ENCODE measurements around the gene ARRB1.

The ARRB1 gene

GRCh38 chr11:75244052-75244814 is 107.2 kb downstream of the ARRB1 start:
- no peak for DNase-seq

- no peak for DNase-seq
These were observed 108.5 kb downstream of the ARRB1 start for GRCh38 chr11:75242722-75243600.

GRCh38 chr11:75241906-75242644 is 109.4 kb downstream of the ARRB1 start:
- no peak for DNase-seq

- DNase-seq, result no peak
These were observed 110.2 kb downstream of the ARRB1 start for GRCh38 chr11:75241036-75241905.

- DNase-seq, result no peak
These were observed 111.0 kb downstream of the ARRB1 start, which contains the start of gene TPBGL for GRCh38 chr11:75240311-75241035. TSS of gene TPBGL (plus strand) at chr11:75240774. CDS start at chr11:75241050, 276 bp downstream.

GRCh38 chr11:75239531-75240290 is 111.8 kb downstream of the ARRB1 start:
- no peak for DNase-seq

- DNase-seq, result no peak
These were observed 112.6 kb downstream of the ARRB1 start for GRCh38 chr11:75238595-75239440.

- no peak for DNase-seq
These were observed 114.4 kb downstream of the ARRB1 start for GRCh38 chr11:75237050-75237449.

- no peak for DNase-seq
These were observed 115.4 kb downstream of the ARRB1 start for GRCh38 chr11:75236062-75236461.

- no peak for DNase-seq
These were observed 117.7 kb downstream of the ARRB1 start for GRCh38 chr11:75233754-75234172.

- no peak for DNase-seq
These were observed 120.8 kb downstream of the ARRB1 start for GRCh38 chr11:75230621-75231020.

GRCh38 chr11:75229466-75229865 is 122.0 kb downstream of the ARRB1 start:
- DNase-seq, result no peak

- DNase-seq, result no peak
These were observed 125.7 kb downstream of the ARRB1 start for GRCh38 chr11:75225794-75226193.

GRCh38 chr11:75223954-75224643 is 127.4 kb downstream of the ARRB1 start:
- DNase-seq, result no peak

GRCh38 chr11:75219869-75220268 is 131.6 kb downstream of the ARRB1 start:
- DNase-seq, result no peak

GRCh38 chr11:75214843-75215242 is 136.6 kb downstream of the ARRB1 start:
- no peak for DNase-seq

- no peak for DNase-seq
These were observed 137.0 kb downstream of the ARRB1 start for GRCh38 chr11:75214411-75214821.
